ENCODE data around the gene NLRC3. TPM values are rescaled to one million over a fixed set of nuclear protein-coding genes. Genes with fewer than 3 reads are reported as not detected.

The NLRC3 gene
- total RNA-seq, 1 experiment from 2014 or later = 0.09 TPM

DNA sequence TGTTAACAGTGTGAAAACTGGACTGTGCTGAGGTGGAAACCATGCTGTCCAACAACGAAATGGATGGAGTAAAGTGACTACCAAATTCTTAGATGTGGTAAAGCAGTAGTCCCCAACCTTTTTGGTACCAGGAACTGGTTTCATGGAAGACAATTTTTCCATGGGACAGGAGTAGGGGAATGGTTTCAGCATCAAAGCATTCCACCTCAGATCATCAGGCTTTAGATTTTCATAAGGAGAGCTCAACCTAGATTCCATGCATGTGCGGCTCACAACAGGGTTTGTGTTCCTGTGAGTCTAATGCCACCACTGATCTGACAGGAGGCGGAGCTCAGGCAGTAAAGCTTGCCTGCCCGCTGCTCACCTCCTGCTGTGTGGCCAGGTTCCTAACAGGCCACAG lies 22.7 kb upstream of the NLRC3 start:
- Histone ChIP-seq H3K27me3 (replicated peaks; ENCODE audit: insufficient read depth, low read depth, low read length, poor library complexity) (no peaks in the 10 kb centered on the region), H3K27ac (ENCODE audit: low read depth, low read length, poor library complexity, severe bottlenecking) (no peak overlapping the region), H3K4me3 (ENCODE audit: low read depth, low read length, poor library complexity, severe bottlenecking) (no peak overlapping the region), H3K36me3 (ENCODE audit: insufficient read depth, low read length, poor library complexity, severe bottlenecking) (peaks cover 18% of the 10 kb centered on the region), H3K4me1 (ENCODE audit: insufficient read depth, low read length, poor library complexity, severe bottlenecking) (no peaks in the 10 kb centered on the region), H3K9me3 (ENCODE audit: low read depth, low read length, poor library complexity, severe bottlenecking) (peaks cover 11% of the 10 kb centered on the region)
- ChIA-PET CTCF (no interaction called here), POLR2A (ENCODE audit: low non-redundant PET) (no interaction called here)
- intact Hi-C loops (cut with micrococcal nuclease; ENCODE audit: unreplicated experiment) = no loop called here
- no TSS peak for BruUV-seq (replicated peaks)
- DNase-seq (ENCODE audit: low spot score) = no peak
- TF ChIP-seq, protein P1, sequence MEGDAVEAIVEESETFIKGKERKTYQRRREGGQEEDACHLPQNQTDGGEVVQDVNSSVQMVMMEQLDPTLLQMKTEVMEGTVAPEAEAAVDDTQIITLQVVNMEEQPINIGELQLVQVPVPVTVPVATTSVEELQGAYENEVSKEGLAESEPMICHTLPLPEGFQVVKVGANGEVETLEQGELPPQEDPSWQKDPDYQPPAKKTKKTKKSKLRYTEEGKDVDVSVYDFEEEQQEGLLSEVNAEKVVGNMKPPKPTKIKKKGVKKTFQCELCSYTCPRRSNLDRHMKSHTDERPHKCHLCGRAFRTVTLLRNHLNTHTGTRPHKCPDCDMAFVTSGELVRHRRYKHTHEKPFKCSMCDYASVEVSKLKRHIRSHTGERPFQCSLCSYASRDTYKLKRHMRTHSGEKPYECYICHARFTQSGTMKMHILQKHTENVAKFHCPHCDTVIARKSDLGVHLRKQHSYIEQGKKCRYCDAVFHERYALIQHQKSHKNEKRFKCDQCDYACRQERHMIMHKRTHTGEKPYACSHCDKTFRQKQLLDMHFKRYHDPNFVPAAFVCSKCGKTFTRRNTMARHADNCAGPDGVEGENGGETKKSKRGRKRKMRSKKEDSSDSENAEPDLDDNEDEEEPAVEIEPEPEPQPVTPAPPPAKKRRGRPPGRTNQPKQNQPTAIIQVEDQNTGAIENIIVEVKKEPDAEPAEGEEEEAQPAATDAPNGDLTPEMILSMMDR (conservative IDR thresholded peaks at IDR 0.05; ENCODE audit: low read depth, low read length) = no peak
- no peak for TF ChIP-seq EZH2 (IDR thresholded peaks at IDR 0.05; ENCODE audit: borderline replicate concordance, low read depth, low read length, poor library complexity, severe bottlenecking)

DNA sequence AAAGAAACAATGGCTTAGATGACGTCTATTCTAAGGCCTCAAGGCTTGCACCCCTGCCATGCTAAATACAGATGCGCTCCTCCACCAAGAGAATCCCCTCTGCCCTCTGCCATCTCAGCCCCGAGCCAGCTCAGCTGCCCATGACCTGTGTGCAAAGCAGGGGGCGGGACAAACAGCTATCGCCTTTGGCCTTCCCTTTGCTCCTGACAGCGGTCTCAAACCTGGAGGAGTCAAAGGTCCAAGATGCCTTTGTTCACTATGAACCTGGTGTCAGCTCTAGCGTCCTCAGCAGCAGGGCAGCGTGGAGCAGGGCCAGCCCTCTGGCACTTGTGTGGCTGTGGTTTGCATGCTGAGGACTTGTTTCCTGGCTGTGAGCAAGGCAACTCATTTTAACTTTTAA lies 21.9 kb upstream of the NLRC3 start:
- Histone ChIP-seq H3K4me1 (ENCODE audit: insufficient read depth, low read length, poor library complexity, severe bottlenecking) (no peaks in the 10 kb centered on the region), H3K4me3 (ENCODE audit: low read depth, low read length, poor library complexity, severe bottlenecking) (no peak overlapping the region), H3K27me3 (replicated peaks; ENCODE audit: insufficient read depth, low read depth, low read length, poor library complexity) (no peaks in the 10 kb centered on the region), H3K9me3 (ENCODE audit: low read depth, low read length, poor library complexity, severe bottlenecking) (peaks cover 11% of the 10 kb centered on the region), H3K36me3 (ENCODE audit: insufficient read depth, low read length, poor library complexity, severe bottlenecking) (peaks cover 18% of the 10 kb centered on the region), H3K27ac (ENCODE audit: low read depth, low read length, poor library complexity, severe bottlenecking) (no peak overlapping the region)
- ChIA-PET POLR2A (ENCODE audit: low non-redundant PET) (interaction anchor here (0.6 kb wide), 2 partner anchors 19 to 21 kb away, joined by 3 to 11 read pairs; no protein-coding TSS in a partner anchor), CTCF (no interaction called here)
- no TSS peak for BruUV-seq (replicated peaks)
- intact Hi-C loops (cut with micrococcal nuclease; ENCODE audit: unreplicated experiment) = no loop called here
- TF ChIP-seq, protein P1 (conservative IDR thresholded peaks at IDR 0.05; ENCODE audit: low read depth, low read length) = no peak
- no peak for TF ChIP-seq EZH2 (IDR thresholded peaks at IDR 0.05; ENCODE audit: borderline replicate concordance, low read depth, low read length, poor library complexity, severe bottlenecking)
- DNase-seq (ENCODE audit: low spot score) = no peak

DNA sequence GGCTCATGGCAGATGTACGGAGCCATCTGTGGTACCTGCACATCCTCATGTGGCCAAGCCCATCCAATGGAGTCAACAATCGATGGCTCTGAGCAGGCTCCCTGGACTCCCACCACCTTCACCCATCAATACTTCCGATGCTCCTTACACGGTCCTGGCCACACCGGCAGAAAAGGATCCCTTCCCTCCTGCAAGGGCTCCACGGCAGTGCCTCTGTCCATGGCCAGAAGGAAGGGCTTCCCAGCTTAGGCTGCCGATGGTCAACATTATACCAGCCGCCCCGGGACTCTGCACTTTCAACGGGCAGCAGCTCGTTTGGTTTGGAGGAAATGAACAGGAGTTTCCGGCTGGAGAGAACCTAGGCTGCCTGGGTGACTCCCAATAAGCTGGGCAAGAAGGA lies 21.0 kb upstream of the NLRC3 start:
- TF ChIP-seq, protein P1 (conservative IDR thresholded peaks at IDR 0.05; ENCODE audit: low read depth, low read length) = no peak
- no peak for TF ChIP-seq EZH2 (IDR thresholded peaks at IDR 0.05; ENCODE audit: borderline replicate concordance, low read depth, low read length, poor library complexity, severe bottlenecking)
- no TSS peak for BruUV-seq (replicated peaks)
- Histone ChIP-seq H3K27me3 (replicated peaks; ENCODE audit: insufficient read depth, low read depth, low read length, poor library complexity) (no peaks in the 10 kb centered on the region), H3K4me3 (ENCODE audit: low read depth, low read length, poor library complexity, severe bottlenecking) (no peak overlapping the region), H3K4me1 (ENCODE audit: insufficient read depth, low read length, poor library complexity, severe bottlenecking) (no peaks in the 10 kb centered on the region), H3K27ac (ENCODE audit: low read depth, low read length, poor library complexity, severe bottlenecking) (no peak overlapping the region), H3K36me3 (ENCODE audit: insufficient read depth, low read length, poor library complexity, severe bottlenecking) (peaks cover 18% of the 10 kb centered on the region), H3K9me3 (ENCODE audit: low read depth, low read length, poor library complexity, severe bottlenecking) (peaks cover 11% of the 10 kb centered on the region)
- DNase-seq (ENCODE audit: low spot score) = no peak
- POLR2A ChIA-PET (ENCODE audit: low non-redundant PET) = no interaction called here
- intact Hi-C loops (cut with micrococcal nuclease; ENCODE audit: unreplicated experiment) = no loop called here
- CTCF ChIA-PET = no interaction called here
